Breast epithelium (tissue), 4 donors: Measurements from ENCODE around the gene WIPI1. TPM values are rescaled to one million over a fixed set of nuclear protein-coding genes. Genes with fewer than 3 reads are reported as not detected.
A peak's percentile ranks its signal among the peaks of the same experiment; 100 is the strongest.

Experiments used
- DNase-seq, 2 donors: peaks; one replicate each; pipeline ENCODE4 v3.0.0-alpha.2; 2019; ENCODE audit warnings: low spot score in 2 of 2
- H3K27ac ChIP-seq, 2 donors: fragments of 200-600 bp; sonication (generic) in 1 of 2; one replicate each; pipeline ENCODE4 v1.5.1; 2016 to 2019; ENCODE audit warnings: mild to moderate bottlenecking in 1 of 2
- H3K27me3 ChIP-seq, 2 donors: fragments of 200-600 bp; sonication (generic) in 1 of 2; one replicate each; pipeline versions ENCODE4 v1.5.1 to v1.6.0; 2017 to 2019; ENCODE audit warnings: control low read depth in 1 of 2, mild to moderate bottlenecking in 1 of 2
- H3K36me3 ChIP-seq: fragments of 200-600 bp; one replicate; pipeline ENCODE4 v1.5.1; 2019
- H3K4me1 ChIP-seq, 2 donors: fragments of 200-600 bp; sonication (generic); one replicate each; pipeline ENCODE4 v1.5.1; 2016 to 2019; ENCODE audit warnings: control low read depth in 1 of 2
- H3K4me3 ChIP-seq, 3 donors: fragments of 200-600 bp; sonication (generic); 1 replicate in 2 of 3; 2 replicates in 1 of 3; pipeline ENCODE4 v1.5.1; 2016 to 2019; ENCODE audit warnings: mild to moderate bottlenecking in 3 of 3, moderate library complexity in 2 of 3
- H3K9me3 ChIP-seq, 2 donors: fragments of 200-600 bp; sonication (generic) in 1 of 2; one replicate each; pipeline ENCODE4 v1.5.1; 2016 to 2019; ENCODE audit warnings: control low read depth in 1 of 2
- POLR2A ChIP-seq: fragments of 450-650 bp; IDR thresholded peaks from one replicate; pipeline ENCODE4 v1.6.1; 2016; ENCODE audit warnings: antibody characterized with exemption, mild to moderate bottlenecking, moderate library complexity
- POLR2AphosphoS5 ChIP-seq, 3 donors: sonication (generic); formaldehyde crosslinking; IDR thresholded peaks; one replicate each; pipeline ENCODE4 v1.6.1; 2017; ENCODE audit warnings: antibody characterized with exemption in 3 of 3
- intact Hi-C: fragments of 100-400 bp; cut with DNase I; formaldehyde crosslinking; loops from one replicate; pipeline ENCODE4 v1.15.1; 2023; ENCODE audit warnings: low total_unique reads
- total RNA-seq, 3 donors: library from RNA; depleted of rRNA; stranded (reverse); fragments of >200 nt; gene quantifications; one replicate each; pipeline ENCODE4 v1.1.0, GENCODE V29; 2016
- TF ChIP-seq, protein P1 (sequence below), 3 donors: fragments of 450-650 bp; IDR thresholded peaks; one replicate each; pipeline ENCODE4 v1.5.1; 2016 to 2017; ENCODE audit warnings: antibody characterized with exemption in 3 of 3, mild to moderate bottlenecking in 3 of 3, moderate library complexity in 3 of 3

Gene WIPI1, protein sequence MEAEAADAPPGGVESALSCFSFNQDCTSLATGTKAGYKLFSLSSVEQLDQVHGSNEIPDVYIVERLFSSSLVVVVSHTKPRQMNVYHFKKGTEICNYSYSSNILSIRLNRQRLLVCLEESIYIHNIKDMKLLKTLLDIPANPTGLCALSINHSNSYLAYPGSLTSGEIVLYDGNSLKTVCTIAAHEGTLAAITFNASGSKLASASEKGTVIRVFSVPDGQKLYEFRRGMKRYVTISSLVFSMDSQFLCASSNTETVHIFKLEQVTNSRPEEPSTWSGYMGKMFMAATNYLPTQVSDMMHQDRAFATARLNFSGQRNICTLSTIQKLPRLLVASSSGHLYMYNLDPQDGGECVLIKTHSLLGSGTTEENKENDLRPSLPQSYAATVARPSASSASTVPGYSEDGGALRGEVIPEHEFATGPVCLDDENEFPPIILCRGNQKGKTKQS
- total RNA-seq = 10 to 100 TPM; 65.1 to 83.6 (median 70.9) TPM

DNA sequence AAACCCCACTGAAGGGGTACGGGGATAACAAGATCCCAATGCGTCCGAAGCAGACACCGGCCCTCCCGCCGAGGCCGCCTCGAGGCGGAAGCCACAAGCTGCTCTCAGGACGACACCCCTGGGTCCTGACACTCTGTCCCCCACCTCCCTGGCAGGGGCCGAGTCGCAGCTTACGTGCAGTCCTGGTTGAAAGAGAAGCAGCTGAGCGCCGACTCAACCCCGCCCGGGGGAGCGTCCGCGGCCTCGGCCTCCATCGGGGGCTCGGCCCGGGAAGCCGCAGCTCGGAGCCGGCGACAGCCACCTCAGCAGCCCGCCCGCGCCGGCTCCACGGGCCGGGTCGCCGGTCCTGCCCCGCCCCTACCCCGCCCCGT, at the start of gene WIPI1:
Gene WIPI1, minus strand, starts transcription at position 329 of the 371 bp plus-strand sequence. Its CDS starts 75 bp downstream, at position 254.
- DNase-seq = peak in 1 of 2 donors; percentile 59
- no peaks in the 10 kb centered on the region for H3K27me3 ChIP-seq
- H3K9me3 ChIP-seq = no peaks in the 10 kb centered on the region
- peak within 1 kb of the TSS; percentile 86 to 91 (median 87) for H3K4me3 ChIP-seq
- peak within 1 kb of the TSS; percentile 98 to 99 for H3K27ac ChIP-seq
- no peaks in the 10 kb centered on the region for H3K36me3 ChIP-seq
- intact Hi-C loops = no loop called here
- TF ChIP-seq POLR2AphosphoS5 (IDR thresholded peaks at IDR 0.05) = peak in 1 of 3 donors; percentile 6
- TF ChIP-seq, protein P1, sequence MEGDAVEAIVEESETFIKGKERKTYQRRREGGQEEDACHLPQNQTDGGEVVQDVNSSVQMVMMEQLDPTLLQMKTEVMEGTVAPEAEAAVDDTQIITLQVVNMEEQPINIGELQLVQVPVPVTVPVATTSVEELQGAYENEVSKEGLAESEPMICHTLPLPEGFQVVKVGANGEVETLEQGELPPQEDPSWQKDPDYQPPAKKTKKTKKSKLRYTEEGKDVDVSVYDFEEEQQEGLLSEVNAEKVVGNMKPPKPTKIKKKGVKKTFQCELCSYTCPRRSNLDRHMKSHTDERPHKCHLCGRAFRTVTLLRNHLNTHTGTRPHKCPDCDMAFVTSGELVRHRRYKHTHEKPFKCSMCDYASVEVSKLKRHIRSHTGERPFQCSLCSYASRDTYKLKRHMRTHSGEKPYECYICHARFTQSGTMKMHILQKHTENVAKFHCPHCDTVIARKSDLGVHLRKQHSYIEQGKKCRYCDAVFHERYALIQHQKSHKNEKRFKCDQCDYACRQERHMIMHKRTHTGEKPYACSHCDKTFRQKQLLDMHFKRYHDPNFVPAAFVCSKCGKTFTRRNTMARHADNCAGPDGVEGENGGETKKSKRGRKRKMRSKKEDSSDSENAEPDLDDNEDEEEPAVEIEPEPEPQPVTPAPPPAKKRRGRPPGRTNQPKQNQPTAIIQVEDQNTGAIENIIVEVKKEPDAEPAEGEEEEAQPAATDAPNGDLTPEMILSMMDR (IDR thresholded peaks at IDR 0.05) = no peak
- no peaks in the 10 kb centered on the region for H3K4me1 ChIP-seq

DNA sequence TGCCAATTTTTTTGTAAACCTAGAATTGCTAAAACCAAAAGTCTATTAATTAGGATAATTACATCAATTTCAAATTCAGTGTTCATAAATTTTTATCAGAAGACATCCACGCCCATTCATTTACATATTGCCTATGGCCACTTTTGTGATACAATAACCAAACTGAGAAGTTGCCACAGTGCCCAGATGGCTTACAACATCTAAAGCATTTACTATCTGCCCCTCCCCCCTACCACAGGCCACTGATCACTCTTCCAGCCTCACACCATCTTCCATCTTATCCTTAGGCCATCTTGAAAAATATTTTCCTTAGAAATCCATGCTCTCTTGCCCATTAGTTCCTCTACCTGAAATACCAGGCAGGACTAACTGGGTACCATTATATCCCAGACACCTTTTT, 48.7 kb upstream of the WIPI1 start:
- intact Hi-C loops = no loop called here
- H3K4me3 ChIP-seq = no peak overlapping the region
- no peaks in the 10 kb centered on the region for H3K9me3 ChIP-seq
- no peaks in the 10 kb centered on the region for H3K27me3 ChIP-seq
- DNase-seq = no peak
- H3K36me3 ChIP-seq = no peaks in the 10 kb centered on the region
- no peaks in the 10 kb centered on the region for H3K4me1 ChIP-seq
- TF ChIP-seq POLR2AphosphoS5 (IDR thresholded peaks at IDR 0.05) (no peak), POLR2A (no peak)
- TF ChIP-seq, protein P1 (IDR thresholded peaks at IDR 0.05) = no peak
- no peak overlapping the region for H3K27ac ChIP-seq

DNA sequence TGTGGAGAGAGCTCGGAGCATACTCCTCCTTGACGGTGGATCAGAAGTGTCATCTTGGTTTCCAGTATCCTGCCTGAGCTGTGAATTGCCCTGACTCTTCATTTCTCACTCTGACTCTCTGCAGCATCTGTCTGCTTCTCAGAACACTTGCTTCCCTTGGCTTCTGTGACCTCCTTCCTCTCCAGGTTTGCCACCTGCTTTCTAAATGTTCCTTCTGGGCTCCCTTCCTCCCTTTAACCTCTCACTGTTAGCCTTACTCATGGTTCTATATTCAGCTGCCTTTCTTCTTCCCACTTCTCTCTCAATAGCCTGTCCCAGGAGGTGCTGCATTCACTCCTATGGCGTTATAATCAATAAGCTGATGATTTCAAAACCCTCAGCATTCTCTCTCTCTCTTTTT, 43.8 kb upstream of the WIPI1 start:
- H3K9me3 ChIP-seq = no peaks in the 10 kb centered on the region
- H3K36me3 ChIP-seq = no peaks in the 10 kb centered on the region
- no peak overlapping the region for H3K27ac ChIP-seq
- no peaks in the 10 kb centered on the region for H3K27me3 ChIP-seq
- DNase-seq = no peak
- no peak overlapping the region for H3K4me3 ChIP-seq
- intact Hi-C loops = no loop called here
- TF ChIP-seq, protein P1 (IDR thresholded peaks at IDR 0.05) = no peak
- TF ChIP-seq POLR2A (no peak), POLR2AphosphoS5 (IDR thresholded peaks at IDR 0.05) (no peak)
- H3K4me1 ChIP-seq = no peaks in the 10 kb centered on the region

DNA sequence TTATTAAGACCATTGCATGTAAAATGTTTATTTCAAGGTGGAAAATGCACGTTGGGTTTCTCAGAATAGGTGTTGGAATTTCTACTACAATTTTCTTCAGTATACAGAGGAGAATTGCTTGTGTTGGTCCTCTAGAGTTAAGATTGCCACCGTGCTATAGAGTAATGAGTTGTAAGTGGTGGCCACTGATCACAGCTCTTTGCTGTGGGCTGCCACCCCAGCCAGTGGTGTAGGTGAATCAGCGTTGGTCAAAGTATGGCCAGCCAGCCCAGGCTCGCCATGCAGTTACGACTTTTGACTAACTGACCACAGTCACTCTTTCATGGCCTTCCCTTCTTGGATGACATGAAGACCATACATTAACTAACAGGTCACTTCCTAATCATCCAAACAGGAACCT, 42.3 kb upstream of the WIPI1 start:
- Histone ChIP-seq H3K36me3 (no peaks in the 10 kb centered on the region), H3K9me3 (no peaks in the 10 kb centered on the region), H3K27me3 (no peaks in the 10 kb centered on the region), H3K4me1 (no peaks in the 10 kb centered on the region), H3K27ac (no peak overlapping the region), H3K4me3 (no peak overlapping the region)
- DNase-seq = no peak
- TF ChIP-seq POLR2A (no peak), POLR2AphosphoS5 (IDR thresholded peaks at IDR 0.05) (no peak)
- TF ChIP-seq, protein P1 (IDR thresholded peaks at IDR 0.05) = no peak
- intact Hi-C loops = no loop called here

DNA sequence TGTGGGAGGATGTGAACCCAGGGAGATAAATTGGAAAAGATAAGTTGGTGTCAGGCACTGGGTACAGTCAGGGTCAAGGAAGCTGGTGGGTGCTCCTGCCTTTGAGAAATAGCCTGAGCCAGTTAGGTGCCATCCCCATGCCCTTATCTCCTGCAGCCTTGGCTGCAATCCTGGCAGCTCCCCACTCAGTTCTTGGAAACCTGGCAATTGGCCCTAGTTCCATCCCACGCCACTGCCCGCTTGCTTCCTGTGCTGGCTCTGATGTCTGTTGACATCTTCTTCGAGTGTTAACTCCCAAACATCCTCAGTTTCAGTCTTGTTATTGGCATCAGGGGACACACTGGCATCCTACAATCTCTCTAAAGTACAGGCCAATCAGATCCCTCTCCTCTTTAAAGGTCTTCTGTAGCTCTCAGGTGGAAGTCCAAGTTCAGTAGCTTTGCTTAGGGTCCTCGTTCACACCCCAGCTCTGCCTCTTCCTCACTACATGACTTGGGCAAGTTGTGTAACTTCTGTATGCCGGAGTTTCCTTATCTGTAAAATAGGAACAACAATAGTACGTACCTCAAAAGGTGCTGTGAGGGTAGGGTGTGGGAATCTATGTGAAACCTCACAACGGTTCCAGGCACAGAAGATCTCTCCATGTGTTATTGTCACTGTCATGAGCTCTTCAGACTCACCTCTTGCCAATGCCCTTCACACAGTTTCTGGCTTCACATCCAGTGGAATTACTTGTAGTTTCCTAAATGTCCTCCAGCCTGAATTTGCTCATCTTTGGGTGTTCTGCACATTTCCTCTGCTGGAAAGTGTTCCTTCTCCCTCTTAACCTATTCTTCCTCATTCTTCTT, 41.4 kb upstream of the WIPI1 start:
- no peak for TF ChIP-seq POLR2AphosphoS5 (IDR thresholded peaks at IDR 0.05)
- no peak for TF ChIP-seq POLR2A
- TF ChIP-seq, protein P1 (IDR thresholded peaks at IDR 0.05) = no peak
- H3K27ac ChIP-seq = peak overlapping the region in 1 of 2 donors; percentile 22
- no peaks in the 10 kb centered on the region for H3K4me1 ChIP-seq
- H3K9me3 ChIP-seq = no peaks in the 10 kb centered on the region
- intact Hi-C loops = no loop called here
- no peak overlapping the region for H3K4me3 ChIP-seq
- H3K36me3 ChIP-seq = no peaks in the 10 kb centered on the region
- DNase-seq = no peak
- no peaks in the 10 kb centered on the region for H3K27me3 ChIP-seq
